Measurements from ENCODE around the gene RBKS. TPM values are rescaled to one million over a fixed set of nuclear protein-coding genes. Genes with fewer than 3 reads are reported as not detected.
A peak's percentile ranks its signal among the peaks of the same experiment; 100 is the strongest.

Gene RBKS
- total RNA-seq, 1 donor from 2014 or later, result 0.79 TPM

DNA sequence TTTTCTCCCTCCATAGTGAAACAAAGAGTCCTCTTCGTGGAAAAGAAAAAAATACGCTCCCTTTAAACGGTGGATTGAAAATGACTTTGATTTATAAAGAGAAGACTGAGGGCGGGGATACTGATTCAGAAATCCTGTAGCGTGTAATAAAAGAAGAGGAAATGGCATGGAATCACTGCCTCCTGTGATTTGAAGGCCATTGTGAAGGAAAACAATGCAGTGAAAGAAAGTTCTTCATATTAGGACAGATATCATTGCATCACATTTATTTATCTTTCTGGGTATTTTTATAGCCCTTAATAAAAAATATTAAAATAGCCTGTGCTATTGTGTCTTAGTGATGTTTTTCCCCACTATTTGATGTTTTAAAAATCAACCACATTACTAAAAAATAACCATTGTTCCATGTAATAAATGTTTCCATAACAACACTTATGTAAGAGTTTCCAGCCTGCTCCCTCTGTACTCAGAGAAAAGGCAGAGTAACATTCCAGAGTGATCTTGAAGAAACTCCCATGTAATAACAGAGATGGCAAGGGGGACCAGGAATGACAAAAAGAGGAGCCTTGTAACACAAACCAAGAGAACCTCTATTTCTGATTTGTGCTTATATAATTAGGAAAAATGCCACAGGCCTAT lies 110.7 kb downstream of the RBKS start:
- TF ChIP-seq, protein P1, sequence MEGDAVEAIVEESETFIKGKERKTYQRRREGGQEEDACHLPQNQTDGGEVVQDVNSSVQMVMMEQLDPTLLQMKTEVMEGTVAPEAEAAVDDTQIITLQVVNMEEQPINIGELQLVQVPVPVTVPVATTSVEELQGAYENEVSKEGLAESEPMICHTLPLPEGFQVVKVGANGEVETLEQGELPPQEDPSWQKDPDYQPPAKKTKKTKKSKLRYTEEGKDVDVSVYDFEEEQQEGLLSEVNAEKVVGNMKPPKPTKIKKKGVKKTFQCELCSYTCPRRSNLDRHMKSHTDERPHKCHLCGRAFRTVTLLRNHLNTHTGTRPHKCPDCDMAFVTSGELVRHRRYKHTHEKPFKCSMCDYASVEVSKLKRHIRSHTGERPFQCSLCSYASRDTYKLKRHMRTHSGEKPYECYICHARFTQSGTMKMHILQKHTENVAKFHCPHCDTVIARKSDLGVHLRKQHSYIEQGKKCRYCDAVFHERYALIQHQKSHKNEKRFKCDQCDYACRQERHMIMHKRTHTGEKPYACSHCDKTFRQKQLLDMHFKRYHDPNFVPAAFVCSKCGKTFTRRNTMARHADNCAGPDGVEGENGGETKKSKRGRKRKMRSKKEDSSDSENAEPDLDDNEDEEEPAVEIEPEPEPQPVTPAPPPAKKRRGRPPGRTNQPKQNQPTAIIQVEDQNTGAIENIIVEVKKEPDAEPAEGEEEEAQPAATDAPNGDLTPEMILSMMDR (IDR thresholded peaks at IDR 0.05; ENCODE audit: insufficient read depth, low read length, severe bottlenecking), result no peak
- DNase-seq (ENCODE audit: low read depth) (no peak), FAIRE-seq (no peak)
- no peak overlapping the region for H3K4me3 ChIP-seq (ENCODE audit: low read depth, low read length)
- no peaks in the 10 kb centered on the region for H3K27me3 ChIP-seq (ENCODE audit: control insufficient read depth, insufficient read depth, low read length)
- peaks cover 4% of the 10 kb centered on the region for H3K36me3 ChIP-seq (ENCODE audit: control insufficient read depth, insufficient read depth, low read length)

DNA sequence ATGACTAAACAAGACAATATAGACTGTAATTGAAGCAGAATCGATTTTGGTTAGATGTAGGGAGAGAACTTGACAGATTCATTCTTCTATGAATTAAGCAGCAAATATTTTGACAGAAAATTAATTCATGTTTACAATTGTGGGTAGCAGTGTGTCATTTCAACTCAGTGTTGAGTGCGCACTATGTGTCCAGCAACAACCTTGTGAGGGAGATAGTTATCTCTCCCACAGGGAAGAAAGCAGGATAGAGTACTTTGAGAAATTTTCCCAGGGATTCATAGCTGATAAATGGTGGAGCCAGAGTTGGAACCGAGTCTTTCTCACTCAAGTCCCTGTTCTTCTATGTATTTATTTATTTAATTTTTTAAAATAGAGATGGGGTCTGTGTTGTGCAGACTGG lies 113.5 kb downstream of the RBKS start:
- TF ChIP-seq, protein P1 (IDR thresholded peaks at IDR 0.05; ENCODE audit: insufficient read depth, low read length, severe bottlenecking), result no peak
- no peak for DNase-seq (ENCODE audit: low read depth)
- Histone ChIP-seq H3K27me3 (ENCODE audit: control insufficient read depth, insufficient read depth, low read length) (no peaks in the 10 kb centered on the region), H3K4me3 (ENCODE audit: low read depth, low read length) (no peak overlapping the region), H3K36me3 (ENCODE audit: control insufficient read depth, insufficient read depth, low read length) (peaks cover 4% of the 10 kb centered on the region)
- no peak for FAIRE-seq

DNA sequence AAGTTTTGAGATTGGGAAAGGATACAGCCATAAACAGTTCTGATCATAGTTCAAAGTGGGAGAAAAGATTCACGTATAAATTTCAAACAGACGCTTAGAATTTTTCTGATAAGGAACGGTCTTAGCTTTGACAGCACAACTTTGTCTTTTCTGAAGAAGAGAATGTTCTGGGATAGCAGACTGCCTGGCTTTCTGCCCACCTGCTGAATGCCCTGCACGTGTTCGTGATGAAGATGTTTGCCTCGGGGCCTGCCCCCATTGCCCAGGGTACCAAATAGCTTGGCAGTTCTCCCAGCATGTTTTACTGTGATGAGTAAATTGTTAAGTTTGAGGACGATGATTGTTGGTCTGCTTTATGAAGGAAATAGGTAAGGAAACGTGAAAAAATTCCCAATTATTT lies 114.1 kb downstream of the RBKS start:
- no peak for DNase-seq (ENCODE audit: low read depth)
- H3K36me3 ChIP-seq (ENCODE audit: control insufficient read depth, insufficient read depth, low read length), result peaks cover 4% of the 10 kb centered on the region
- TF ChIP-seq, protein P1 (IDR thresholded peaks at IDR 0.05; ENCODE audit: insufficient read depth, low read length, severe bottlenecking), result no peak

DNA sequence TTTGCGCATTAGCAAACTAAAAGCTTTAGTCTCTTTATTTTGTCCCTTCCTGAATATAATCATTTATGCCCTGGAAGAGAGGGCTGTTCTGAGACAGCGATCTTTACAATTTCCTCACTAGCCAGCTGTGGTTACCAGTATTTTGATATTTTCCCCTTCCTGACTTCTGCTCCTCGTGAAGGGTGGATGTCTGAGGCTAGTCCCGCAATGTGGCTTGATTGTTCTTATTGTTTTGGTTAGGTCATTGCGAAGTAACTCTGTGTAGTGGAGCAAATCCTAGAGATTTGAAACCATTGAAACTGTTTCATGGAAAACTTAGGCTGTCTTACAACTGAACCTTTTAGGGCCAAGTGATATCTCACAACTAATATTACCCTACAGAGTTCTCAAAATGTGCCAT lies 116.2 kb downstream of the RBKS start:
- TF ChIP-seq, protein P1 (IDR thresholded peaks at IDR 0.05; ENCODE audit: insufficient read depth, low read length, severe bottlenecking), result no peak
- Histone ChIP-seq H3K27me3 (ENCODE audit: control insufficient read depth, insufficient read depth, low read length) (no peaks in the 10 kb centered on the region), H3K4me3 (ENCODE audit: low read depth, low read length) (no peak overlapping the region), H3K36me3 (ENCODE audit: control insufficient read depth, insufficient read depth, low read length) (peaks cover 4% of the 10 kb centered on the region)
- DNase-seq (ENCODE audit: low read depth), result no peak
- no peak for FAIRE-seq

More for the DNA sequence above, 114.1 kb downstream of the RBKS start:
- FAIRE-seq, result no peak
- Histone ChIP-seq H3K27me3 (ENCODE audit: control insufficient read depth, insufficient read depth, low read length) (no peaks in the 10 kb centered on the region), H3K4me3 (ENCODE audit: low read depth, low read length) (no peak overlapping the region)

DNA sequence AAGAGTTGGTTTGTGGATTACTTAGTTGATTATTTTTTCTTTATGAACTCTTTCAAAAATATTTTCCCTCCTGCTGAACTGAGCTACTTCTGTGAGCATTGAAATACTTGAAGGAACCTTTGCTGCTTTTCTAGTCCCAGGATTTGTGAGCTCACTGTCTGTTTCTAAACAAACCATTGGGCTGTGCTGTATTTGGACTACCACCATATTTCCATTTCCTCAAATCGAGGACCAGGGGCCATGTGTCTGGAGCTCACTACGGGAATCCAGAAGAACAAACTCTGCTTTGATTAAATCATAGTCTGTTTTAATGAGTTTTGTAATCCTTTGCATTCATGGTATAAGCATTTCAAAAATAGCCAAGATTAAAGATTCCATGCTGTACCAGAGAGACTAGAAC lies 117.4 kb downstream of the RBKS start:
- no peaks in the 10 kb centered on the region for H3K27me3 ChIP-seq (ENCODE audit: control insufficient read depth, insufficient read depth, low read length)
- DNase-seq (ENCODE audit: low read depth) (no peak), FAIRE-seq (no peak)
- TF ChIP-seq, protein P1 (IDR thresholded peaks at IDR 0.05; ENCODE audit: insufficient read depth, low read length, severe bottlenecking), result no peak
- peak overlapping the region; percentile 10 for H3K4me3 ChIP-seq (ENCODE audit: low read depth, low read length)
- peaks cover 4% of the 10 kb centered on the region for H3K36me3 ChIP-seq (ENCODE audit: control insufficient read depth, insufficient read depth, low read length)

Measured in bronchial epithelial cell (primary cell).